Measurements from ENCODE around the gene IGF2BP3.
A peak's percentile ranks its signal among the peaks of the same experiment; 100 is the strongest.
"Not testable (repeated sequence)": the region's sequence is repeated elsewhere in the genome, so short reads cannot be mapped to it uniquely, and the experiment has no call there.

Gene IGF2BP3

DNA sequence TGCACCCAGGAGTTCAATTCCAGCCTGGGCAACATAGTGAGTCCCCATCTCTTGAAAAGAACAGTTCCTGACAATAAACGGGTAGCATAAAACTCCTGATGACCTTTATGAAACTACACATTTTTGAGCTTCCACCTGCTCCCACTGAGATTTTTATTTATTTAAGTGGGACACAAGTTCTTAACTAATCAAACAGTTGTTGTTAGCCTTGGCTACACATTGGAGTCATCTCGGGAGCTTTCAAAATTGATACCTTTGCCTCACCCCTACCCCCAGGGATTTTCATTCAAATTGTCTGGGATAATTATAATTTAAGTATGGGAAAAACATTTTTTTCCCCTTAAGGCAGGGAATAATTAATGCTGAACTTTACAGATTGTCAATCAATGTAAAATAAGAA lies 131.9 kb downstream of the IGF2BP3 start:
- ATAC-seq: no peak

GRCh38 chr7:23337374-23337773 lies 132.9 kb downstream of the IGF2BP3 start:
- ATAC-seq: no peak

DNA sequence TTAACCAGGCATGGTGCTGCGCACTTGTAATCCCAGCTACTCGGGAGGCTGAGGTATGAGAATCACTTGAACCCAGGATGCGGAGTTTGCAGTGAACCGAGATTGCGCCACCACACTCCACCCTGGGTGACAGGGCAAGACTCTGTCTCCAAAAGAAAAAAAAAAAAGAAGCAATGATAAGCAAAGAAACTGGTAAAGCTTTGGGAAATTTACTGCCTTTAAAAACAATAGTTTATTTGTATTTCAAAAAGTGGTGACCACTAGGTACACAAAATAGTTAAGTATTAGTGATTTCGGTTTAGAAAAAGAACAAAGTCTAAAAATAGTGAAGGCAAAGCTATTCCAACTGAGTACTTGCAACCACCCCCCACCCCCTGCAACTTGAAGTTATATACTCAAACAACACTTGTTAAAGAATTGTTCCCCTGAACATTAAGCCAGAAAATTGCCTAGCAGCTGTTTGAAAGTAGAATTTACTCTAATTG lies 133.4 kb downstream of the IGF2BP3 start:
- no peak for ATAC-seq

- ATAC-seq: no peak
Observed at GRCh38 chr7:23336086-23336485, 134.2 kb downstream of the IGF2BP3 start.

GRCh38 chr7:23335621-23336020 lies 134.7 kb downstream of the IGF2BP3 start:
- ATAC-seq: no peak

GRCh38 chr7:23335136-23335535 lies 135.2 kb downstream of the IGF2BP3 start:
- no peak for ATAC-seq

- ATAC-seq: no peak
Observed at GRCh38 chr7:23334482-23335056, 135.7 kb downstream of the IGF2BP3 start.

- ATAC-seq: no peak
Observed at GRCh38 chr7:23333671-23334246, 136.5 kb downstream of the IGF2BP3 start.

DNA sequence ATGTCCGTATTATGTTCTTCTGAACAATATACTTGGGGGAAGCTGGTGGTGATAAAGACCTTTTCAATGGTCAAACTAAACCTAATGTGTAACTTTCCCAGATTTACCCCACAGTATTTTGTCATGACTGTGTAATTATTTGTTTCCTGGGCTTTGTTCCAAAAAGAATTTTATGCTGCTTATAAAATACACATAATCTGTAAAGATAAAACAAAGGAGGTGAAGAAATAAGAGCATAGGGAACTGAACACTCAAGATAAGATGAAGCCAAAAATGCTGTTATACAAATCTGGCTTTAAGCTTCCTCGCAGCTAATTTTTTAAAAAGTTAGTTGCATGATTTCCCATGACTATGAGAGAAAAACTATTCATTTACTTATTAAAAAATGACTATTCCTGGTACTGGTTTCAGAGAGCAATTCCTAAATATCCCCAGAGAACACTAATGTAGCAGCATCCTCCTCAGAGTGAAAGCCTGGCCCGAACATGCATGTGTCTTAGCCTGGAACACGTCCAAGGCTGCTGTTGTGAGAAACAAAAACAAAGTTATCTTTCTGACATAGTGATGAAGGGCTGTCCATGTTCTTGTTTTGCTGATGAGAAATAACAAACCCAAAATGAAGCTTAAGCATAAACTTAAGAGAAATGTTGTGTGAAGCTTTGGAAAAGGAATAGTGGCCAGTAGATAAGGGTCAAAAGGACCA lies 137.2 kb downstream of the IGF2BP3 start:
- no peak for ATAC-seq

DNA sequence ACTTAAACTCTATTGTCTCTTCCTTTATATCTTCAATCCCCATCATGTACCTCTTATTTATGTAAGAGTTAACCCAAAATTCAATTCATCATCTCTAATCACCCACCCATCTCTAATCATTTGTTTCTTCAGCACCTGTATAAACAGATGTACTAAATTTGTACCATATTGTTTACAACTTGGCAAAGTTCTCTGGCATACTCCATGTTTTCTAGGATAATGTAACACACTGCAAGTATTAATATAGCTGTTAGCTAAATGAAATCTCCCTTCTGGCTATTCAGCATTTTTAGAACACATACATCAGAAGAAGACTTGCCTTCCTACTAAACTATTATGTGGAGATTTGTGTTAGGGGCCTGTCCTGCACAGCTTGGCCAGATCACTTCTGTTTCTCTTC lies 138.1 kb downstream of the IGF2BP3 start:
- ATAC-seq: no peak

DNA sequence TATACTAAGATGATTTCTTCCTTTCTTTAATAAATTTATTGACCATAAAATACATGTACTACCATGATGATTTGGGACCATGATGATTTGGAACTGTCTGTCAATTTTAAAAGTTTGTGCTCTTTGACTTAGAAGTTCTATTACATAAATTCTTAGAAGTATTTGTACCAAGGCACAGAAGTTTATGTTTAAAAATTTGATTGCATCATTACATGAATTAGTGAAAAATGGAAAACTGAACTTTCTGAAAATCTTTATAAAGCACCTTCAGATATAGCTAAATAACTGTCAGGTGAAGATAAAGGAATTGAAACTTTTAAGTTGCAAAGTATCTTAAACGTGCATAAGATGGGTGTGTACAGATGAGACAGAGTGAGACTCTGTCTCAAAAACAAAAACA lies 139.2 kb downstream of the IGF2BP3 start:
- no peak for ATAC-seq

DNA sequence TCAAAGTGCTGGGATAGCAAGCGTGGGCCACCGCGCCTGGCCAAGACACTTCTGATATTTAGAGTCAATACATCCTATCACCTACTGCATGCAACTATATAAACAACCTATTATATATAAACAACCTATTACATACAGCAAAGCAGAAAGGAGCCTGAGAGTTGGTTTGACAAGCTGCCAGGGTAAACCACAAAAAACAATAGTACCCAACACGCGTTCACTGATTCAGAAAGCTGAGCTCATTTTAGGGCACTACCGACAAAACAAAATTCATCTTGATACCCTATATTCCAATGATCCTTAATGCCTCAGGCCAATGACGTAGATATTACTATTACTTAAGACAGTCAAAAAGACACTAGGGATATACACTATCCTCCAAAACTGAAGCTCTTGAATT lies 154.9 kb downstream of the IGF2BP3 start:
- no peak for ATAC-seq

GRCh38 chr7:23312141-23312540 lies 158.2 kb downstream of the IGF2BP3 start:
- ATAC-seq: not testable (repeated sequence)

DNA sequence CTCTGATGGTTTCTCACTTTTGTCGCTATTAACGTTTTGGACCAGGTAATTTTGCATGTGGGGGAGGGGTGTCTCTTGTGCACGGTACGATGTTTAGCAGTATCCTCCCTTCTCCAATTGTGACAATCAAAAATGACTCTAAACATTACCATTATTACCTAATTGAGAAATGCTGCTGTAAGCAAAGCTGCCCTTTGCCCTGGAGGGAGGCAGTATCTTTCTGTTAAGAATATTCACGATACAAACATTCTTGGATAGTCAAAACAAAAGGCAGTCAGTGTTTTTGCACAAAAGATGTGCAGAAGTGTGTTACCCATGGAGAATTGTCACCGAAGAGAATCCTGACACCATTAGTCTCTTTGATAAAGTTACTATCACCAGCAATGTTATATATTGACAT lies 161.5 kb downstream of the IGF2BP3 start:
- ATAC-seq: no peak

DNA sequence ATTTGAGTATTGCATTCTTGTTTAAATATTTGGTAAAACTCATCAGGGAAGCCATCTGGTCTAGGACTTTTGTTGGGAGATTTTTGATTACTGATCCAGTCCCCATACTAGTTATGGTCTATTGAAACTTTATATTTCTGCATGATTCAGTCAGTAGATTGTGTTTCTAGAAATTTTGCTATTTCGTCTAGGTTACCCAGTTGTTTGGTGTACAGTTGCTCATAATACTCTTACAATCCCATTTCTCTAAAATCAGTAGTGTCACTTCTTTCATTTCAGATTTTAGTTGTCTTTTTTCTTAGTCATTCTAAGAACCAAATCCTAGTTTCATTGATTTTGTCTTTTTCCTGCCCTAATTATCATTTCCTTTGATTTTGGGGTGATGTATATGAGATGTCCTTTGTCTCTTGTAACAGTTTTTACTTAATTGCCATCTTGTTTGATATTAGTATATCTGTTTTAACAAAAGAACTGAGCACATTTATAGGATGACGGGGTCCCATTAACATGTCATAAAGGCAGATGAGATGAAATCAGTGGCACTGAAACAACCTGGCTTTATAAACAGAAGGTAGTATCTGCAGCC lies 163.3 kb downstream of the IGF2BP3 start:
- peak; percentile 46 to 51 for ATAC-seq

DNA sequence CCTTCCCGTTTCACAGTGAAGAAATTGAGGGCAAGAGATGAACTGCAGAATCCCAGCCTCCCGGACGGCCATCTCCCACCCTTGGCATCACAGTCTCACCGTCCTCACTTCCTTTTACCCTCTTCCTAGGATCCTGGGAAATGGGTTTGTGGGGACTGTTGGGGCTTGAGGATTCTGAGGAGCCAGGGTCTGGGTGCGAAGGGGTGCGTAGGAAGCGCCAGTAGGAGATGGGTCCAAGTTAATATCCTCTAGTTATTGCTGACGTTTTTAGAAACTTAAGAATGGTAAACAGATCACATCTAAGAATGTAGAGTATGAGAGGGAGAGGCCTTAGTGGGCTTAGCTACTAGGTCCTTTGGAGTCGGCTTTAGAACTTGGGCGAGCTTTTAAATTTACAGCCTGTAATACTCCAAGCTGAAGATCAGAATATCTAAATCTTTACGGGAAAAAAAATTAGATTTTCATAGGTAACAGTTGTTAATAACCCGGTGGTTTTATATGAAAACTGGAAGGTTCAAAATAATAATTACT lies 170.5 kb downstream of the IGF2BP3 start:
- no peak for ATAC-seq

DNA sequence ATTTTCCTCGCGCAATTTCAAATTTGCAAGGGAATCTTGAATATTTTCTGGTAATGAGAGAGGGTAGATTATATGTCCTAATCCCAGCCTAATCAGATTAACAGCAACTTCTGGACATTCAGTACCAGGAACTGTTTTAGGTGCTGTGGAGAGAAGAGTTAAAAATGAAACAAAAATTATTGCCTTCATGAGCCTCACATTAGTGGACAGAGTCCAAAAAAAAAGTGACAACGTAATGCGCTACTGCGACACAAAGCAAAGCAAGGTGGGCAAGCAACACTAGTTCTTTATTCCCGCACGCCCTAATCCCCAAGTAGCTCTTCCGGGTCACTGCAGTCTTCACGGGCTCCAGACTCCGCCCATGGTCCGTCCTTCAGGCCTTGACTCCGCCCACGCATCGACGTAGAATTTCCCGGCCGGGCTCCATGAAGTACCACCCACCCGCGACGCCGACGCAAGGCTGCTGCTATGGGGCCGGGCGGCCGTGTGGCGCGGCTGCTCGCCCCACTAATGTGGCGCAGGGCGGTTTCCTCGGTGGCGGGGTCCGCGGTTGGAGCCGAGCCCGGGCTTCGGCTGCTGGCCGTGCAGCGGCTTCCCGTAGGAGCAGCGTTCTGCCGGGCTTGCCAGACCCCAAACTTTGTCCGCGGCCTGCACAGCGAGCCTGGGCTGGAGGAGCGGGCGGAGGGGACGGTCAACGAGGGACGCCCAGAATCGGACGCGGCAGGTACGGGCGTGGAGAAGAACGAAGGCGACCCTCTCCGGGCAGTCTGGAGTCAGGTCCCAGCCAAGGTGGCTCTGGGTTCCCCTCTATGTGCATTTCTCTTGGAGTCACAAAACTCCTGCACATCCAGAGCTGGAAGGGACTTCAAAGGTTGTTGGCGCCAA lies 171.2 kb downstream of the IGF2BP3 start, which contains the start of gene MALSU1:
Gene MALSU1, plus strand, starts transcription at position 455 of the 885 bp plus-strand sequence. Its CDS starts 14 bp downstream, at position 469.
- peak; percentile 98 to 99 for ATAC-seq

DNA sequence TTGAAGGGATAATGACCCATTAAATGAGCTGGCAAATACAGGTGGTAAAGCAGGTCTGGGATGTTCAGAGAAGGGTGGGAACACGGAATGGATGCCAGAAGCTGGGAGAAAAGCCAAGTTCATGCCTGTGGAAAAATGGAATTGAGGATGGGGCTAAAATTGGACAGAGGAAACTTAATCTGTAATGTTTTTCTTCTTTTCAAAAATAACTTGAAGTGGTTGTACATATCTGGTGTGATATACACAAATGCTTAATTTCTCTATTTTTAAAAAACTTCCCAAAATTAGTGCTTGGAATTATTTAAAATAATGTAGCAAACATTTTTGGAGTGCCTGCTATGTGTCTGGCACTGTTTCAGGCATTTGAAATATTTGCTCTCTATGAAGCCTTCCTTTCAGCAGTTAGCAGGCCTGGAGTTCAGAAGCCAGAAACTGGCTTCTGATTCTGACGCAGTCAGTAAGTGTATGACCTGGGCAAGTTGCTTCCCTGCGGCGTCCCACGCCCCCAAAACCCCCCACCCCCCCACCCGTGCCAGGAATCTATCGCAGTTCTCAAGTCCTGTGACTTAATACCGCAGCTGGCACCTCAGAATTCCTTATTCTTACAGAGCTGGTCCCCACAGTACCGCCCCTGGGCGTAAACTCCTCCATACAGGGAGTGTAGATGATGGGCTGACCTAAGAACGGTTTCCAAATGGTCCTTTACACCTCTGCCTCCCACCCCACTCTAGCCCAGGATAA lies 172.0 kb downstream of the IGF2BP3 start:
- no peak for ATAC-seq

DNA sequence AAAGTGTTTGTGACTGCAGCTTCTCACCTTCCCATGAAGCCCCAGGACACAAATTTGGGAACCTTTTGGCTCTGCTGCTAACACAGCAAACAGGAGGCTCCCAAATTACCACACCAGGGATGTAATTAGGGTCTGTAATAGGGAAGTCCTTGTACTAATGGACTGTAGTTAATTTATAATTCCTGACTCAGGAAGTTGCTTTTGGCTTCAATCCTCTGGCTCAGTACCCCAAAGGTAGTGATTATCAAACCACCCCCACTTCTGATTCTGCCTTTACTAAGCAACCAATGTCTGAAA lies 174.9 kb downstream of the IGF2BP3 start:
- no peak for ATAC-seq

GRCh38 chr7:23294549-23295400 lies 175.5 kb downstream of the IGF2BP3 start:
- no peak for ATAC-seq

All from activated CD4-positive, CD25-positive, alpha-beta regulatory T cell treated with anti-CD3 and anti-CD28 coated beads, Interleukin-2, amount 50 U/mL, for 24 hours (primary cell).